HEK293T (cell line): ENCODE measurements around the gene DBH.

Source experiments
- CTCF ChIA-PET: fragments of 350-600 bp; formaldehyde crosslinking; extraction: SDS; loops from one replicate; lab custom pipeline; 2021; ENCODE audit warnings: antibody characterized with exemption, inconsistent platforms; lab: Yijun Ruan, JAX
- POLR2A ChIA-PET: fragments of 350-600 bp; formaldehyde crosslinking; extraction: SDS; loops from one replicate; lab custom pipeline; 2020; ENCODE audit warnings: antibody characterized with exemption, inconsistent platforms; lab: Yijun Ruan, JAX
- DNase-seq: peaks from one replicate; pipeline ENCODE4 v3.0.0; 2012; ENCODE audit warnings: mixed read lengths; ENCODE audit errors: extremely low spot score
- ARNT ChIP-seq: fragments of 450-650 bp; IDR thresholded peaks from 2 replicates; pipeline ENCODE4 v1.6.1; 2017; ENCODE audit warnings: mild to moderate bottlenecking
- BHLHE40 ChIP-seq: fragments of 450-650 bp; IDR thresholded peaks from 2 replicates; pipeline ENCODE4 v1.6.1; 2016; ENCODE audit warnings: mild to moderate bottlenecking, moderate library complexity, borderline replicate concordance
- CTBP1 ChIP-seq: fragments of 450-650 bp; IDR thresholded peaks from 2 replicates; pipeline ENCODE4 v1.6.1; 2016; ENCODE audit warnings: borderline replicate concordance
- ELF4 ChIP-seq: fragments of 450-650 bp; IDR thresholded peaks from 2 replicates; pipeline ENCODE4 v1.6.1; 2017; ENCODE audit warnings: antibody characterized with exemption
- FOXA1 ChIP-seq: fragments of 450-650 bp; IDR thresholded peaks from 2 replicates; pipeline ENCODE4 v1.6.1; 2016; ENCODE audit warnings: mild to moderate bottlenecking
- FOXK2 ChIP-seq: fragments of 450-650 bp; IDR thresholded peaks from 2 replicates; pipeline ENCODE4 v1.6.1; 2016; ENCODE audit warnings: mild to moderate bottlenecking
- FOXM1 ChIP-seq: fragments of 450-650 bp; IDR thresholded peaks from 2 replicates; pipeline ENCODE4 v1.6.1; 2017; ENCODE audit warnings: mild to moderate bottlenecking, borderline replicate concordance
- HDGF ChIP-seq: fragments of 450-650 bp; IDR thresholded peaks from 2 replicates; pipeline ENCODE4 v1.6.1; 2017; ENCODE audit warnings: antibody characterized with exemption, borderline replicate concordance
- L3MBTL2 ChIP-seq: fragments of 450-650 bp; conservative IDR thresholded peaks from 2 replicates; pipeline ENCODE4 v1.6.1; 2016; ENCODE audit warnings: mild to moderate bottlenecking
- LEF1 ChIP-seq: fragments of 450-650 bp; IDR thresholded peaks from 2 replicates; pipeline ENCODE4 v1.6.1; 2017; ENCODE audit warnings: mild to moderate bottlenecking, borderline replicate concordance
- NFRKB ChIP-seq: fragments of 450-650 bp; IDR thresholded peaks from 2 replicates; pipeline ENCODE4 v1.6.1; 2016; ENCODE audit warnings: mild to moderate bottlenecking, moderate library complexity
- PKNOX1 ChIP-seq: fragments of 450-650 bp; IDR thresholded peaks from 2 replicates; pipeline ENCODE4 v1.6.1; 2016
- SP1 ChIP-seq: fragments of 450-650 bp; IDR thresholded peaks from 2 replicates; pipeline ENCODE4 v1.6.1; 2017
- SUZ12 ChIP-seq: fragments of 450-650 bp; IDR thresholded peaks from 2 replicates; pipeline ENCODE4 v1.6.1; 2016; ENCODE audit warnings: mild to moderate bottlenecking
- TARDBP ChIP-seq: fragments of 450-650 bp; IDR thresholded peaks from 2 replicates; pipeline ENCODE4 v1.6.1; 2016
- ZNF384 ChIP-seq: fragments of 450-650 bp; IDR thresholded peaks from 2 replicates; pipeline ENCODE4 v1.6.1; 2016

The DBH gene

GRCh38 chr9:133679056-133679455 is 42.9 kb downstream of the DBH start:
- no peak for TF ChIP-seq FOXM1
- TF ChIP-seq ZNF384: no peak
- TF ChIP-seq FOXK2: no peak
- TF ChIP-seq BHLHE40: no peak
- TF ChIP-seq NFRKB: no peak
- TF ChIP-seq LEF1: no peak
- TF ChIP-seq FOXA1: no peak
- no peak for TF ChIP-seq ARNT
- TF ChIP-seq ELF4: no peak
- TF ChIP-seq L3MBTL2: no peak
- no peak for TF ChIP-seq TARDBP
- TF ChIP-seq CTBP1: no peak
- TF ChIP-seq SP1: no peak
- TF ChIP-seq PKNOX1: no peak
- no peak for TF ChIP-seq SUZ12
- no peak for TF ChIP-seq HDGF
- CTCF ChIA-PET: no interaction called here
- POLR2A ChIA-PET: interaction anchor here (0.5 kb wide), 1 partner anchor 1673 kb away, joined by 3 read pairs; no protein-coding TSS in a partner anchor
- no peak for DNase-seq

- POLR2A ChIA-PET: no interaction called here
- no peak for DNase-seq
- CTCF ChIA-PET: no interaction called here
- TF ChIP-seq BHLHE40: no peak
- TF ChIP-seq L3MBTL2: no peak
- TF ChIP-seq HDGF: no peak
These were observed 43.4 kb downstream of the DBH start for GRCh38 chr9:133679466-133680061.

GRCh38 chr9:133680250-133680975 is 44.2 kb downstream of the DBH start:
- ChIA-PET CTCF (no interaction called here), POLR2A (no interaction called here)
- DNase-seq: no peak
- TF ChIP-seq ARNT (no peak), ELF4 (no peak), SUZ12 (no peak), HDGF (no peak), NFRKB (no peak), ZNF384 (no peak), SP1 (no peak), FOXM1 (no peak), CTBP1 (no peak), FOXK2 (no peak), BHLHE40 (no peak), TARDBP (no peak), PKNOX1 (no peak), L3MBTL2 (no peak)

GRCh38 chr9:133680976-133681657 is 45.0 kb downstream of the DBH start:
- ChIA-PET POLR2A (no interaction called here), CTCF (no interaction called here)
- DNase-seq: no peak
- no peak for TF ChIP-seq FOXM1
- no peak for TF ChIP-seq NFRKB
- no peak for TF ChIP-seq LEF1
- no peak for TF ChIP-seq HDGF
- no peak for TF ChIP-seq ELF4
- no peak for TF ChIP-seq FOXA1
- TF ChIP-seq SP1: no peak
- no peak for TF ChIP-seq TARDBP
- no peak for TF ChIP-seq ARNT

GRCh38 chr9:133681658-133682306 is 45.6 kb downstream of the DBH start:
- ChIA-PET POLR2A (no interaction called here), CTCF (no interaction called here)
- no peak for TF ChIP-seq FOXK2
- no peak for DNase-seq

- CTCF ChIA-PET: no interaction called here
- TF ChIP-seq L3MBTL2 (no peak), CTBP1 (no peak), SP1 (no peak), HDGF (no peak), ELF4 (no peak), FOXA1 (no peak), FOXK2 (no peak), FOXM1 (no peak), ZNF384 (no peak), ARNT (no peak), LEF1 (no peak), TARDBP (no peak)
- POLR2A ChIA-PET: no interaction called here
- no peak for DNase-seq
These were observed 46.8 kb downstream of the DBH start for GRCh38 chr9:133682818-133683585.
